SK-N-SH treated with all-trans-retinoic acid at 6 μM for 48 hours (cell line): Measurements from ENCODE around the gene CCDC158.

ENCODE experiments used
- ATAC-seq: fragments of 200-7000 bp; cut with Tn5 transposase; 3 replicates; pipeline ENCODE4 v1.9.1; 2020; ENCODE audit warnings: mild to moderate bottlenecking, moderate library complexity
- ARNTL ChIP-seq: fragments of 450-650 bp; formaldehyde crosslinking; IDR thresholded peaks from 2 replicates; pipeline ENCODE4 v1.5.0; 2020; ENCODE audit warnings: low read depth, mild to moderate bottlenecking, moderate library complexity, borderline replicate concordance
- BACH2 ChIP-seq: fragments of 250-450 bp; sonication (Bioruptor Pico); IDR thresholded peaks from 2 replicates; pipeline ENCODE4 v1.9.0; 2021; ENCODE audit warnings: mild to moderate bottlenecking, borderline replicate concordance
- CSDC2 ChIP-seq: fragments of 250-450 bp; sonication (Bioruptor Pico); IDR thresholded peaks from 2 replicates; pipeline ENCODE4 v1.5.0; 2020; ENCODE audit warnings: mild to moderate bottlenecking, moderate library complexity
- ESRRG ChIP-seq: fragments of 250-450 bp; sonication (Bioruptor Pico); IDR thresholded peaks from 2 replicates; pipeline ENCODE4 v1.6.1; 2021; ENCODE audit warnings: mild to moderate bottlenecking
- GLIS3 ChIP-seq: fragments of 250-450 bp; sonication (Bioruptor Pico); IDR thresholded peaks from 2 replicates; pipeline ENCODE4 v1.5.0; 2020; ENCODE audit warnings: mild to moderate bottlenecking, moderate library complexity
- ISL1 ChIP-seq: fragments of 250-450 bp; sonication (Bioruptor Pico); IDR thresholded peaks from 2 replicates; pipeline ENCODE4 v2.1.2; 2022; ENCODE audit warnings: mild to moderate bottlenecking, moderate library complexity
- OSR1 ChIP-seq: fragments of 250-450 bp; sonication (Bioruptor Pico); IDR thresholded peaks from 2 replicates; pipeline ENCODE4 v1.8.0; 2022; ENCODE audit warnings: moderate library complexity, mild to moderate bottlenecking, inconsistent platforms
- PPARA ChIP-seq: fragments of 250-450 bp; sonication (Bioruptor Pico); IDR thresholded peaks from 2 replicates; pipeline ENCODE4 v1.5.0; 2020; ENCODE audit warnings: mild to moderate bottlenecking, borderline replicate concordance
- RARB ChIP-seq: fragments of 250-450 bp; sonication (Bioruptor Pico); IDR thresholded peaks from 2 replicates; pipeline ENCODE4 v1.8.0; 2021; ENCODE audit warnings: mild to moderate bottlenecking, moderate library complexity
- SNAI2 ChIP-seq: fragments of 250-450 bp; sonication (Bioruptor Pico); IDR thresholded peaks from 2 replicates; pipeline ENCODE4 v1.5.0; 2020; ENCODE audit warnings: mild to moderate bottlenecking, moderate library complexity
- TCF4 ChIP-seq: fragments of 250-450 bp; sonication (Bioruptor Pico); IDR thresholded peaks from 2 replicates; pipeline ENCODE4 v1.8.0; 2021; ENCODE audit warnings: mild to moderate bottlenecking, moderate library complexity, borderline replicate concordance
- TOX ChIP-seq: fragments of 250-450 bp; sonication (Bioruptor Pico); IDR thresholded peaks from 2 replicates; pipeline ENCODE4 v1.8.0; 2021; ENCODE audit warnings: mild to moderate bottlenecking, moderate library complexity, borderline replicate concordance
- ZC3H10 ChIP-seq: fragments of 250-450 bp; sonication (Bioruptor Pico); IDR thresholded peaks from 2 replicates; pipeline ENCODE4 v1.5.1; 2021; ENCODE audit warnings: mild to moderate bottlenecking, moderate library complexity
- ZFP3 ChIP-seq: fragments of 250-450 bp; sonication (Bioruptor Pico); IDR thresholded peaks from 2 replicates; pipeline ENCODE4 v1.5.0; 2020; ENCODE audit warnings: mild to moderate bottlenecking, moderate library complexity
- ZNF565 ChIP-seq: fragments of 450-650 bp; formaldehyde crosslinking; conservative IDR thresholded peaks from 2 replicates; pipeline ENCODE4 v1.5.0; 2020; ENCODE audit warnings: low read depth, mild to moderate bottlenecking, moderate library complexity
- ZNF70 ChIP-seq: fragments of 450-650 bp; formaldehyde crosslinking; IDR thresholded peaks from 2 replicates; pipeline ENCODE4 v1.5.0; 2020; ENCODE audit warnings: mild to moderate bottlenecking, moderate library complexity
- ZNF8 ChIP-seq: fragments of 450-650 bp; formaldehyde crosslinking; IDR thresholded peaks from 2 replicates; pipeline ENCODE4 v1.5.0; 2020; ENCODE audit warnings: mild to moderate bottlenecking, moderate library complexity
- TF ChIP-seq, protein P1 (sequence below): fragments of 250-450 bp; sonication (Bioruptor Pico); IDR thresholded peaks from 2 replicates; pipeline ENCODE4 v1.8.0; 2020; ENCODE audit warnings: mild to moderate bottlenecking, moderate library complexity, borderline replicate concordance
- TF ChIP-seq, protein P2 (sequence below): fragments of 250-450 bp; sonication (Bioruptor Pico); IDR thresholded peaks from 2 replicates; pipeline ENCODE4 v1.5.0; 2020; ENCODE audit warnings: mild to moderate bottlenecking, moderate library complexity
- TF ChIP-seq, protein P3 (sequence below): fragments of 250-450 bp; sonication (Bioruptor Pico); IDR thresholded peaks from 2 replicates; pipeline ENCODE4 v1.5.1; 2021; ENCODE audit warnings: mild to moderate bottlenecking, moderate library complexity
- TF ChIP-seq, protein P4 (sequence below): fragments of 250-450 bp; sonication (Bioruptor Pico); IDR thresholded peaks from 2 replicates; pipeline ENCODE4 v1.8.0; 2021; ENCODE audit warnings: low read depth, mild to moderate bottlenecking, moderate library complexity, borderline replicate concordance

The CCDC158 gene

DNA sequence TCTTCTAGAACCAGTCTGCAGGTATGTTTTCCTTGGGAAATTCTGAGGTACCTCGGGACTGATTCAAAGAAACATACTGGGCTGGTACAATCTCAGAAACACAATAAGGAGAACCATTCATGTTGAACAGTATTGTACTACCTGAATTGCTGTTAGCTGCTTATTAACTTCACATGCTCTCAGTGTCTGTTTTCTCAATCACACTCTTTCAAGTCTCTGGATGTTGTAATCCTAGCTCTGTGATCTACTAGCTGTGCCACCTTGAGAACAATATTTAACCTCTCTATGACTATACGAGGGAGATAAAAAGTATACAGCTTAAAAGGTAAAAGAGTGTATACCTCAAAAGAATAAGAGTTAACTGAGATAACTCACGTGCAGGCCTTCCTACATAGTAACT, 10.3 kb downstream of the CCDC158 start:
- no peak for TF ChIP-seq ZNF8
- no peak for TF ChIP-seq ZFP3 (CRISPR knock-in tag)
- TF ChIP-seq OSR1 = no peak
- no peak for TF ChIP-seq ARNTL
- TF ChIP-seq ESRRG (CRISPR knock-in tag) = no peak
- no peak for TF ChIP-seq SNAI2 (CRISPR knock-in tag)
- TF ChIP-seq ZC3H10 (CRISPR knock-in tag) = no peak
- TF ChIP-seq, protein P1, sequence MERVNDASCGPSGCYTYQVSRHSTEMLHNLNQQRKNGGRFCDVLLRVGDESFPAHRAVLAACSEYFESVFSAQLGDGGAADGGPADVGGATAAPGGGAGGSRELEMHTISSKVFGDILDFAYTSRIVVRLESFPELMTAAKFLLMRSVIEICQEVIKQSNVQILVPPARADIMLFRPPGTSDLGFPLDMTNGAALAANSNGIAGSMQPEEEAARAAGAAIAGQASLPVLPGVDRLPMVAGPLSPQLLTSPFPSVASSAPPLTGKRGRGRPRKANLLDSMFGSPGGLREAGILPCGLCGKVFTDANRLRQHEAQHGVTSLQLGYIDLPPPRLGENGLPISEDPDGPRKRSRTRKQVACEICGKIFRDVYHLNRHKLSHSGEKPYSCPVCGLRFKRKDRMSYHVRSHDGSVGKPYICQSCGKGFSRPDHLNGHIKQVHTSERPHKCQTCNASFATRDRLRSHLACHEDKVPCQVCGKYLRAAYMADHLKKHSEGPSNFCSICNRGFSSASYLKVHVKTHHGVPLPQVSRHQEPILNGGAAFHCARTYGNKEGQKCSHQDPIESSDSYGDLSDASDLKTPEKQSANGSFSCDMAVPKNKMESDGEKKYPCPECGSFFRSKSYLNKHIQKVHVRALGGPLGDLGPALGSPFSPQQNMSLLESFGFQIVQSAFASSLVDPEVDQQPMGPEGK = no peak
- TF ChIP-seq, protein P2, sequence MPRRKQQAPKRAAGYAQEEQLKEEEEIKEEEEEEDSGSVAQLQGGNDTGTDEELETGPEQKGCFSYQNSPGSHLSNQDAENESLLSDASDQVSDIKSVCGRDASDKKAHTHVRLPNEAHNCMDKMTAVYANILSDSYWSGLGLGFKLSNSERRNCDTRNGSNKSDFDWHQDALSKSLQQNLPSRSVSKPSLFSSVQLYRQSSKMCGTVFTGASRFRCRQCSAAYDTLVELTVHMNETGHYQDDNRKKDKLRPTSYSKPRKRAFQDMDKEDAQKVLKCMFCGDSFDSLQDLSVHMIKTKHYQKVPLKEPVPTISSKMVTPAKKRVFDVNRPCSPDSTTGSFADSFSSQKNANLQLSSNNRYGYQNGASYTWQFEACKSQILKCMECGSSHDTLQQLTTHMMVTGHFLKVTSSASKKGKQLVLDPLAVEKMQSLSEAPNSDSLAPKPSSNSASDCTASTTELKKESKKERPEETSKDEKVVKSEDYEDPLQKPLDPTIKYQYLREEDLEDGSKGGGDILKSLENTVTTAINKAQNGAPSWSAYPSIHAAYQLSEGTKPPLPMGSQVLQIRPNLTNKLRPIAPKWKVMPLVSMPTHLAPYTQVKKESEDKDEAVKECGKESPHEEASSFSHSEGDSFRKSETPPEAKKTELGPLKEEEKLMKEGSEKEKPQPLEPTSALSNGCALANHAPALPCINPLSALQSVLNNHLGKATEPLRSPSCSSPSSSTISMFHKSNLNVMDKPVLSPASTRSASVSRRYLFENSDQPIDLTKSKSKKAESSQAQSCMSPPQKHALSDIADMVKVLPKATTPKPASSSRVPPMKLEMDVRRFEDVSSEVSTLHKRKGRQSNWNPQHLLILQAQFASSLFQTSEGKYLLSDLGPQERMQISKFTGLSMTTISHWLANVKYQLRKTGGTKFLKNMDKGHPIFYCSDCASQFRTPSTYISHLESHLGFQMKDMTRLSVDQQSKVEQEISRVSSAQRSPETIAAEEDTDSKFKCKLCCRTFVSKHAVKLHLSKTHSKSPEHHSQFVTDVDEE = no peak
- no peak for TF ChIP-seq RARB (CRISPR knock-in tag)
- no peak for TF ChIP-seq CSDC2 (CRISPR knock-in tag)
- TF ChIP-seq PPARA = no peak
- no peak for ATAC-seq

DNA sequence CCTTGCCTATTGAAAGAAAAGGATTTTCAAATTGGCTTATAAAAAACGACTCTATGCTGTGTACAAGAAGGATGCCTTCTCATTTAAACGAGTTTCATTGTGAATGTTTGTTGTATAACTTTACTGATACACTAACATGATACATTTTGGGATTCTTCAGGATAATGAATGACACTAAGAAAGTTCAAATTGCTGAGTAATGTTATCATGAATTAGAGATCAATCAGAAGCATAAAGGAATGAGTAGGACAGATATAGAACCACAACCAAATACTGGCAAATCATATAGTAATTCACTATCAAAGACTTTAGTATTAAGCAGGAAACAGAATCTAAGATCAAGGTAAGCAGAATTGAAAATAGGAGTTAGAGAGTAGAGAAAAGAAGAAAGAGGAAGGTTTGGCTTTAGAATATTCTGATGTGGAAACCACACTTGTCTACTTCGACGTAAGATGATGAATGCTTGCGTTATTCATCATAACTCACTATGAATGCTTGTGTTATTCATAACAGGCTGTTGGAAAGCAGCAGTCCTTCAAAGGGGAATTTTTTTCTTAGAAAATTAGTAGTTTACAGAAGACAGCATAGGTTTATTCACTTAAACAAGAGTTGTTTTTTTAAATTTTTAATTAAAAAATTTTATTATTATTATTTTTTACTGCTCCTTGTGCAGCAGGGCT, 13.4 kb downstream of the CCDC158 start:
- ATAC-seq = no peak
- TF ChIP-seq ZFP3 (CRISPR knock-in tag) = no peak
- no peak for TF ChIP-seq SNAI2 (CRISPR knock-in tag)
- TF ChIP-seq ZNF565 (CRISPR knock-in tag) = no peak
- TF ChIP-seq RARB (CRISPR knock-in tag) = no peak
- TF ChIP-seq PPARA = no peak
- no peak for TF ChIP-seq GLIS3 (CRISPR knock-in tag)
- TF ChIP-seq ESRRG (CRISPR knock-in tag) = no peak
- no peak for TF ChIP-seq ISL1 (CRISPR knock-in tag)
- TF ChIP-seq BACH2 = no peak
- TF ChIP-seq OSR1 = no peak
- no peak for TF ChIP-seq ZNF8
- TF ChIP-seq ZNF70 = no peak
- TF ChIP-seq, protein P3, sequence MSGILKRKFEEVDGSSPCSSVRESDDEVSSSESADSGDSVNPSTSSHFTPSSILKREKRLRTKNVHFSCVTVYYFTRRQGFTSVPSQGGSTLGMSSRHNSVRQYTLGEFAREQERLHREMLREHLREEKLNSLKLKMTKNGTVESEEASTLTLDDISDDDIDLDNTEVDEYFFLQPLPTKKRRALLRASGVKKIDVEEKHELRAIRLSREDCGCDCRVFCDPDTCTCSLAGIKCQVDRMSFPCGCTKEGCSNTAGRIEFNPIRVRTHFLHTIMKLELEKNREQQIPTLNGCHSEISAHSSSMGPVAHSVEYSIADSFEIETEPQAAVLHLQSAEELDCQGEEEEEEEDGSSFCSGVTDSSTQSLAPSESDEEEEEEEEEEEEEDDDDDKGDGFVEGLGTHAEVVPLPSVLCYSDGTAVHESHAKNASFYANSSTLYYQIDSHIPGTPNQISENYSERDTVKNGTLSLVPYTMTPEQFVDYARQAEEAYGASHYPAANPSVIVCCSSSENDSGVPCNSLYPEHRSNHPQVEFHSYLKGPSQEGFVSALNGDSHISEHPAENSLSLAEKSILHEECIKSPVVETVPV (CRISPR knock-in tag) = no peak
- TF ChIP-seq, protein P4, sequence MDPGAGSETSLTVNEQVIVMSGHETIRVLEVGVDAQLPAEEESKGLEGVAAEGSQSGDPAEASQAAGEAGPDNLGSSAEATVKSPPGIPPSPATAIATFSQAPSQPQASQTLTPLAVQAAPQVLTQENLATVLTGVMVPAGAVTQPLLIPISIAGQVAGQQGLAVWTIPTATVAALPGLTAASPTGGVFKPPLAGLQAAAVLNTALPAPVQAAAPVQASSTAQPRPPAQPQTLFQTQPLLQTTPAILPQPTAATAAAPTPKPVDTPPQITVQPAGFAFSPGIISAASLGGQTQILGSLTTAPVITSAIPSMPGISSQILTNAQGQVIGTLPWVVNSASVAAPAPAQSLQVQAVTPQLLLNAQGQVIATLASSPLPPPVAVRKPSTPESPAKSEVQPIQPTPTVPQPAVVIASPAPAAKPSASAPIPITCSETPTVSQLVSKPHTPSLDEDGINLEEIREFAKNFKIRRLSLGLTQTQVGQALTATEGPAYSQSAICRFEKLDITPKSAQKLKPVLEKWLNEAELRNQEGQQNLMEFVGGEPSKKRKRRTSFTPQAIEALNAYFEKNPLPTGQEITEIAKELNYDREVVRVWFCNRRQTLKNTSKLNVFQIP (CRISPR knock-in tag) = no peak
- TF ChIP-seq, protein P2 = no peak
- no peak for TF ChIP-seq CSDC2 (CRISPR knock-in tag)

DNA sequence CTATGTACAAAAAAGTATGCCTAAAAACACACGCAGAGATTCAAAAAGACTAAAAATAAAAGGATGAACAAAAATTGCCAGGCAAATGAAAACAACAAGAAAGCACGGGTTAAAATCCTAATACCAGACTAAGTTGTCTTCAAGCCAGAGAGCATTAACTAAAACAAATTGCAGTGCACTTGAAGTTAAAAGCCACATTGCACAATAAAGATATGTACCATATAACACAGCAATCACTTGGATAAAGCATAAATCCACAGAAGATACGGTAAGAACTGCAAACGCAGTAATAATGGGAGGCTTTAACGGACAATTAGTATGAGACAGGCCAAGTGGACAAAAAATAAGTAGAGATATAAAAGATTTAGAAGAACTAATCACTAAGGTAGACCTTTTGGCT, 14.9 kb downstream of the CCDC158 start:
- ATAC-seq = no peak
- TF ChIP-seq CSDC2 (CRISPR knock-in tag) = no peak
- TF ChIP-seq SNAI2 (CRISPR knock-in tag) = no peak
- TF ChIP-seq BACH2 = no peak
- no peak for TF ChIP-seq TOX
- TF ChIP-seq, protein P4 (CRISPR knock-in tag) = no peak
- no peak for TF ChIP-seq ISL1 (CRISPR knock-in tag)
- TF ChIP-seq, protein P3 (CRISPR knock-in tag) = no peak
- no peak for TF ChIP-seq RARB (CRISPR knock-in tag)
- no peak for TF ChIP-seq ESRRG (CRISPR knock-in tag)
- TF ChIP-seq ZNF70 = no peak
- TF ChIP-seq OSR1 = no peak
- TF ChIP-seq TCF4 = no peak
